ENCODE measurements around the gene ITPK1. TPM values are rescaled to one million over a fixed set of nuclear protein-coding genes. Genes with fewer than 3 reads are reported as not detected.

Gene ITPK1
- total and polyA plus RNA-seq, 2 donors (not counting 3 experiments of a cell fraction or from before 2014, with no cell fraction given): 39.6 to 51.8 TPM

- dilution Hi-C loops (cut with MboI; ENCODE audit: extremely low pct_ligation_motif_present, low sequenced_read_pairs) (no loop called here), intact Hi-C loops (cut with micrococcal nuclease) (no loop called here)
- ChIA-PET POLR2A (no interaction called here), CTCF (no interaction called here)
- Histone ChIP-seq H3K9ac (replicated peaks; ENCODE audit: extremely low read depth, insufficient read depth, low read length) (no peak overlapping the region), H3K27ac (ENCODE audit: insufficient read depth, low read depth, low read length) (no peak overlapping the region), H3K4me1 (ENCODE audit: control insufficient read depth, extremely low read depth, insufficient read depth, low read length) (no peaks in the 10 kb centered on the region), H3K79me2 (ENCODE audit: control insufficient read depth, insufficient read depth, low read length) (no peaks in the 10 kb centered on the region), H3K4me3 (replicated peaks in 1 of 3; ENCODE audit: insufficient read depth in 1 of 3, low read depth in 1 of 3, low read length in 3 of 3) (no peak overlapping the region), H2AFZ (ENCODE audit: low read depth, low read length) (no peak overlapping the region), H3K9me3 (replicated peaks; ENCODE audit: control insufficient read depth, insufficient read depth, low read length) (no peaks in the 10 kb centered on the region), H3K27me3 (ENCODE audit: control insufficient read depth in 2 of 2, insufficient read depth in 2 of 2, low read length in 2 of 2) (no peaks in the 10 kb centered on the region), H3K9me1 (replicated peaks; ENCODE audit: control insufficient read depth, extremely low read depth, insufficient read depth, low read length) (no peaks in the 10 kb centered on the region), H3K36me3 (ENCODE audit: control insufficient read depth in 2 of 2, extremely low read depth in 1 of 2, insufficient read depth in 2 of 2, low read length in 2 of 2) (no peaks in the 10 kb centered on the region), H3K4me2 (ENCODE audit: insufficient read depth, low read length) (no peak overlapping the region), H4K20me1 (replicated peaks; ENCODE audit: control insufficient read depth, extremely low read depth, insufficient read depth, low read length) (no peaks in the 10 kb centered on the region)
- DNase-seq (ENCODE audit: low read depth, low spot score) (peak; percentile 44), FAIRE-seq (no peak)
- TF ChIP-seq GATA2 (IDR thresholded peaks at IDR 0.05; ENCODE audit: insufficient read depth, insufficient read length, low read depth, low read length): no peak
- TF ChIP-seq POLR2A (IDR thresholded peaks at IDR 0.05; ENCODE audit: low read depth, low read length): no peak
- no peak for TF ChIP-seq CTCF (IDR thresholded peaks at IDR 0.05; ENCODE audit: extremely low read depth in 1 of 2, insufficient read depth in 1 of 2, low read depth in 1 of 2, low read length in 2 of 2)
- TF ChIP-seq MAX (IDR thresholded peaks at IDR 0.05; ENCODE audit: insufficient read depth, insufficient read length): no peak
- no peak for TF ChIP-seq JUN (IDR thresholded peaks at IDR 0.05; ENCODE audit: borderline replicate concordance, insufficient read depth, insufficient read length, low read depth)
- no peak for TF ChIP-seq POLR2AphosphoS5 (IDR thresholded peaks at IDR 0.05; ENCODE audit: insufficient read depth, low read depth, low read length)
- no peak for TF ChIP-seq FOS (IDR thresholded peaks at IDR 0.05; ENCODE audit: borderline replicate concordance, insufficient read depth, low read length)
- TF ChIP-seq EZH2 (IDR thresholded peaks at IDR 0.05; ENCODE audit: borderline replicate concordance, low read depth, low read length, severe bottlenecking): no peak
- TF ChIP-seq MYC (IDR thresholded peaks at IDR 0.05; ENCODE audit: low read depth, low read length): no peak
- no TSS peak for BruUV-seq (replicated peaks)
Measured at GRCh38 chr14:93008381-93008780, 107.3 kb downstream of the ITPK1 start.
